Duodenal mucosa (tissue), 2 donors: ENCODE results near the gene PDPR.
"Not testable (repeated sequence)": the region's sequence is repeated elsewhere in the genome, so short reads cannot be mapped to it uniquely, and the experiment has no call there.

Experiments used
- H3K27ac ChIP-seq: one replicate; pipeline ENCODE4 v1.7.0; 2013; ENCODE audit warnings: low read depth, low read length
- H3K27me3 ChIP-seq, 2 donors: one replicate each; pipeline ENCODE4 v1.7.0; 2013; ENCODE audit warnings: low read length in 2 of 2, control low read depth in 1 of 2; ENCODE audit not compliant: insufficient read depth in 2 of 2, control insufficient read depth in 1 of 2
- H3K36me3 ChIP-seq, 2 donors: one replicate each; pipeline ENCODE4 v1.7.0; 2013; ENCODE audit warnings: low read length in 2 of 2, control low read depth in 1 of 2; ENCODE audit not compliant: insufficient read depth in 2 of 2, control insufficient read depth in 1 of 2
- H3K4me1 ChIP-seq, 2 donors: one replicate each; pipeline ENCODE4 v1.7.0; 2013; ENCODE audit warnings: low read length in 2 of 2, control low read depth in 1 of 2; ENCODE audit not compliant: insufficient read depth in 2 of 2, control insufficient read depth in 1 of 2
- H3K4me3 ChIP-seq, 2 donors: one replicate each; pipeline ENCODE4 v1.7.0; 2013; ENCODE audit warnings: low read length in 2 of 2, low read depth in 1 of 2
- H3K9ac ChIP-seq, 2 donors: one replicate each; pipeline ENCODE4 v1.7.0; 2013; ENCODE audit warnings: low read length in 2 of 2, low read depth in 1 of 2
- H3K9me3 ChIP-seq, 2 donors: one replicate each; pipeline ENCODE4 v1.7.0; 2013; ENCODE audit warnings: low read length in 2 of 2, control low read depth in 1 of 2; ENCODE audit not compliant: control insufficient read depth in 1 of 2

Gene PDPR

GRCh38 chr16:70206382-70206781 is 92.2 kb downstream of the PDPR start:
- H3K36me3 ChIP-seq, H3K27ac ChIP-seq, H3K27me3 ChIP-seq, H3K9me3 ChIP-seq, H3K4me3 ChIP-seq, H3K4me1 ChIP-seq, H3K9ac ChIP-seq: not testable (repeated sequence)
